ENCODE results near the gene CELA2A. TPM values are rescaled to one million over a fixed set of nuclear protein-coding genes. Genes with fewer than 3 reads are reported as not detected.
A peak's percentile ranks its signal among the peaks of the same experiment; 100 is the strongest.
"Not testable (repeated sequence)": the region's sequence is repeated elsewhere in the genome, so short reads cannot be mapped to it uniquely, and the experiment has no call there.

CELA2A gene
- total RNA-seq, 2 donors from 2014 or later, result 1.6 TPM; not detected in 1

DNA sequence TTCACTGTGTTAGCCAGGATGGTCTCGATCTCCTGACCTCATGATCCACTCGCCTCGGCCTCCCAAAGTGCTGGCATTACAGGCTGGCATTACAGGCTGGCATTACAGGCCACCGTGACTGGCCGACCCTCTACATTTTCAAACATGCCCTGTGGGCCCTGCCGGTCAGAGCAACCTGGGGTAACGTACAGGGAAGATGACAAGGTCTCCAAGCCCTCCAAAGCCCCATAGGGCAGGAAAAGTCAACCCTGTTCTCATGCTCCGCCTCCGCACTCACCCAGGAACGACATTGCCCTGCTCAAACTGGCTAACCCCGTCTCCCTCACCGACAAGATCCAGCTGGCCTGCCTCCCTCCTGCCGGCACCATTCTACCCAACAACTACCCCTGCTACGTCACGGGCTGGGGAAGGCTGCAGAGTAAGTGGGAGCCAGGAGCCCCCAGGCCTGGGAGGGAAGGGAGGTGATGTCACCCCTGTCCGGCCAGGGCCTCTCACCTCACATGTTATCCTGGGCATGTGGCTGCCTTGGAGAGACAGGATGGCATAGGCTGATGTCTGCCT, 26.5 kb downstream of the CELA2A start:
- intact Hi-C loops (cut with DNase I), result loop anchor here in 1 of 2 donors (1.0 kb wide), 1 partner anchor 27 kb away; the partner anchor contains the start of gene CELA2A
- not testable (repeated sequence) for DNase-seq (ENCODE audit: low spot score)

DNA sequence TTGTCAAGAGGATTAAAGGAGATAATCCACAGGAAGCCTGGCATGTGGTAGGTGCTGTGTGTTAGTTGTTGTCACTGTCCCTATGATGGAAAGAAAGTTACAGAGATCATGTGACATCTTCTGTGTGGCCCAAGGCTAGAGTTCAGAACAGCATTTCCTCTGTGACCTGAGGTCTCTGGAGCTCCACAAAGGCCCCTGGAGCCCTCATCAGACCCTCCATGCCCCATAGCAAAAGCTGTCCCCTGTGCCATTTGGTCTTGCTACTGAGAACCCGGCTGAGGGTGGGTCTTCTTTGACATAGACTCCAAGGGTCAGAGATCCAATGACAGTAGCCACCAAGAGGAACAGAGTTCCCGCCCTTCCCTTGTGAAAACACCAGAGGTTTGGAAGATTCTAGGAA, 27.4 kb downstream of the CELA2A start:
- intact Hi-C loops (cut with DNase I), result no loop called here
- DNase-seq (ENCODE audit: low spot score), result no peak

DNA sequence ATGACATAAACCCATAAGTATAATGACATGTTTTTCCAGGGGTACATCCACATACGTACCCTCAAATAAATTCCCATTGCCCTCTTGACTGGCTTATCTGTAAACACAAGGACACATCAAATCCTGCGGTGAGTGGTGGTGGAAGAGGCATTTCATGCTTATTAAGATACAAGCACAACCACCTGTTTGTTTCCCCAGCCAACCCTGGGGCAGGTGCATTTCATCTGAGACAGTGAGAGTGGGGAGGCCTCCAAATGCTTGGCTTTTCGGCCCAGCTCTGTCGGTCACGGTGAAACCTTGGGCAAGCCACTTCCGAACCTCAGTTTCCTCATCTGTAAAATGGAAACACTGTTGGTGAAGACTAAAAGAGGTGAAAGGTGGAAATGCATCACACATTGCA, 27.9 kb downstream of the CELA2A start:
- intact Hi-C loops (cut with DNase I); DNase-seq (ENCODE audit: low spot score): not testable (repeated sequence)

DNA sequence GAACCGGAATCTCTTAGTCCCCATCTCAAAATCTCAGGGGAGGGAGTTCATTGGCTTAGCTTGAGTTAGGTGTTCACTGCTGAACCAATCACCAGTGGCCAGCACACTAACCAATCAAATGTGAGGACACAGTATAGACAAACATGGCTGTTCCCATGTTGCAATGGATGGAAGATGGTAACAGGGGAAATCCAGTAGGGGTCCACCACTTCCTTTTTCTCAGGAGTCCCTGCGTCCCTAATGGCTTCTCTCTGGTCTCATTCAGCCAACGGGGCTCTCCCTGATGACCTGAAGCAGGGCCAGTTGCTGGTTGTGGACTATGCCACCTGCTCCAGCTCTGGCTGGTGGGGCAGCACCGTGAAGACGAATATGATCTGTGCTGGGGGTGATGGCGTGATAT, 29.1 kb downstream of the CELA2A start:
- intact Hi-C loops (cut with DNase I), result no loop called here

DNA sequence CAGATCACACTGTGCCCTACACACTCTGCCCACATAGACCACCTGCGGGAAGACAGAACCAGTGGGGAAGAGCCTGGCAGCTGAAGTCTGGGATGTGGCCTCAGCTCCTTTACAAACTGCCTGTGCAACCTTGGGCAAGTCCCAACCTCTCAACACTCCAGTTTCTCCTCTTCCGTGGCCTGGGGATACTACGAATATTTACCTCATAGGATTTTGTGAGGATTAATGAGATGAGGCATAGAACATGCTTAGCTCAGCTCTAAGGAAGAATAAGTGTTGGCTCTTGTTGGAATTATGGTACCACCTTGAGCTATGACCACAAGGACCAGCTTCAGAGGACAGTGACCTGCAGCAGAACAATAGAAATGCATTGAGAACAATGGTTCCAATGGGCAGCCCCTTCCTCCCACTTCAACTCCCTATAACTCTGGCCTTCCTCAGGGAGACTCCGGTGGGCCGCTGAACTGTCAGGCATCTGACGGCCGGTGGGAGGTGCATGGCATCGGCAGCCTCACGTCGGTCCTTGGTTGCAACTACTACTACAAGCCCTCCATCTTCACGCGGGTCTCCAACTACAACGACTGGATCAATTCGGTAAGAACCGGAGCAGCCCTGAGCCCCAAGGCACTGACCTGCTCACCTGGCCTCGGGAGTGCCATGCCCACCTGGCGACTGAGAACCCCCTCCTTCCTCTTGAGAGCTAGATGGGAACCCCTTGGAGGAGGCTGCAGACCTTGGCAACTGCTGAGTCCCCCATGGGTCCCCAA, 30.5 kb downstream of the CELA2A start:
- DNase-seq (ENCODE audit: low spot score); intact Hi-C loops (cut with DNase I): not testable (repeated sequence)

More for the DNA sequence above, 29.1 kb downstream of the CELA2A start:
- no peak for DNase-seq (ENCODE audit: low spot score)

DNA sequence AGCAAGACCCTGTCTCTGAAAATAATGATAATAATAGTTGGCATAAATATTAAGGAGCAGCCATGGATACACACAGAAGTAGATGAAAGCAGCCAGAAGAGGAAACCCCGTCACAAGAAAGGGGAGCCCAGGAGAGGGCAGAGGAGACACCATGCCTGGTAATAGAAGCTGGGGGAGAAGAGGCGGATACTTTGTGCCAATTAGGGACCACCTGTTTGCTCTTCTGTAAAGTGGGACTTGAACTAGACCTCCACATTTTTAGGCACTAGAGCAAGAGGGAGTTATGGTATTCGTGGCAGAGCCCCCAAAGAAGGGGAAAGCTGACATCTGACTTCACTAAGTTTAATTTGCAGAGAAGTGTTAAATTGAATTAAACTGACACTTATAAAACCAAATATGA, 31.8 kb downstream of the CELA2A start:
- intact Hi-C loops (cut with DNase I), result no loop called here
- DNase-seq (ENCODE audit: low spot score), result no peak

DNA sequence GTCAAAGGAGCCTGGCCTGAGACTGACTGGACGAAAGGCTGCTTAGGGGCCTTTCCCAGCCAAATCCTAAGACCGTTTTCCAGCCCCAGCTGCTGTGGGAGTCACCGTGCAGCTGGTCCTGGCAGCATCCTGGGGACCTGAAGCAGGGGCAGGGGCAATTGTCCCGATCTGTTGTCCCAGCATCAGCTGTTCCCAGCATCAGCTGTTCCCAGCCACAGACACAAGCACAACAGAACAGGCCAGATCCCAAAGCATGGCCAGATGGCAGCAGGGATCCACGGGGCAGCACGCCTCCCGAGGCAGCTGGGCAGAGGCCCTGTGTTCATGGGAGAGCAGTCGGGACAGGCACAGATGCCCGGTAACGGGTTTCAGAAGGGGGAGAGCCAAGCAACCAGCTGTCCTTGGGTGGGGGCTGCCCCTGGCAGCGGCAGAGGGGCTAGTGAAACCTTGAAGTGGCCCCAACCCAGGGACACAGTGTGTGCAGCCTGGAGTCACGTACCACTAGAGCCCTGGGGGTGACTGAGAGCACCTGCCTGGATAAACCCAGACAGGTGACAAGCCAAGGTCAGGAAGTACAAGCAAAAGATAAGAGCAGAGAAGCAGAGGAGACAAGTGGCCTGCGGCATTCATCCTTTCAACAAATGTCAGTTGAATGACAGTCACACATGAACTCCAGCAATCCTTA, 32.7 kb downstream of the CELA2A start:
- no peak for DNase-seq (ENCODE audit: low spot score)
- intact Hi-C loops (cut with DNase I), result no loop called here

DNA sequence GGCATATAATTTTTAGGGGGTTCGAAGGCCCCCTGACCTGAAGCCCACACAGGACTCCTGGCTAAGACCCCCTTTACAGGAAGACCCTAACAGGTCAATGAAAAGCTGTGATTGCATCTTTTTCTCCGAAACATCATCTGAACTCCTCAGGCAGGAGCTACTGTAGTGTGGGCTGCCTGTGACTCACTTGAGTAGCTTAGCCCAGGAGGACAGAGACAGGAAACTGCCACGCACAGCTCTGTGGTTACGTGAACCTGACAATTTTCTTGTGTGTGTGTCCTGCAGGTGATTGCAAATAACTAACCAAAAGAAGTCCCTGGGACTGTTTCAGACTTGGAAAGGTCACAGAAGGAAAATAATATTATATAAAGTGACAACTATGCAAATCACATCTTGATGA, 34.5 kb downstream of the CELA2A start:
- intact Hi-C loops (cut with DNase I); DNase-seq (ENCODE audit: low spot score): not testable (repeated sequence)

DNA sequence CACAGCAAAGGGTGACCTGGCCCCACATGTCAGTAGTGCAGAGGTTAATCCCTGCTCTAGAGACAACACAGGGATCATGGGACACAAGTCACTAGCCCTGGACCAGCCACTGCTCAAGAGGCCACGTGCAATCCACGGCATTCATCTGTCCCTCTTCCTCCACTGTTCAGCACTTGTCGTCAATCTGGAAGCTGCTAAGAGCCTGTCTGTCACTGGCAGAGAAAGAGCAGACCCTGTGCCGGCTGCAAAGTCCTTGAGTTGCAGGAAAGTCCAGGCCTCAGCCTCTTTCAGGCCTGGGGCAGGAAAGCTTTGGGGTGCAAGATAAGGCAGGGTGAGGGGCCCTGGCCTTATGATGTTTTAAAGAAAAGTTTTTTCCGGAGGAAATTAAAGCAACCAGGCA, 36.1 kb downstream of the CELA2A start:
- intact Hi-C loops (cut with DNase I), result no loop called here
- no peak for DNase-seq (ENCODE audit: low spot score)

DNA sequence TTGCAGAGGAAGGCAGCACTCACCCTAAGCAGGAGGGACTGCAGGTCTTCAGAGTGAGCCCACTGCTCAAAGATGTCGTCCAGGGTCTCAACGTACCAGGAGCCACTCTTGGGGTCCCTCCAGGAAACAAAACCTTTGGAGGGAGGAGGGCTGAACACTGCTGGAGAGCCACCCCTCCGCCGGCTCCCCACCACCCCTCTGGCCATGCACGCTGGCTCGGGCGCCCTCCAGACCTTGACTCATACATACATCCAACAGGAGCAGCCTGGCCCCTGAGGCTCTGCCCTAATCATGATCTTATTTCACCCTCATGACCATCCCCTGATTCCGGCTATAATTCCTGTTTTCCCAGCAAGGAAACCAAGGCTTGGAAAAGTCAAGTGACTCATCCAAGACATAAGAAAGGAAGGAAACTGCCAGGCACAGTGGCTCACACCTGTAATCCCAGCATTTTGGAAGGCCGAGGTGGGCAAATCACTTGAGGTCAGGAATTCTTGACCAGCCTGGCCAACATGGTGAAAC, 37.4 kb downstream of the CELA2A start:
- no peak for DNase-seq (ENCODE audit: low spot score)
- intact Hi-C loops (cut with DNase I), result no loop called here

DNA sequence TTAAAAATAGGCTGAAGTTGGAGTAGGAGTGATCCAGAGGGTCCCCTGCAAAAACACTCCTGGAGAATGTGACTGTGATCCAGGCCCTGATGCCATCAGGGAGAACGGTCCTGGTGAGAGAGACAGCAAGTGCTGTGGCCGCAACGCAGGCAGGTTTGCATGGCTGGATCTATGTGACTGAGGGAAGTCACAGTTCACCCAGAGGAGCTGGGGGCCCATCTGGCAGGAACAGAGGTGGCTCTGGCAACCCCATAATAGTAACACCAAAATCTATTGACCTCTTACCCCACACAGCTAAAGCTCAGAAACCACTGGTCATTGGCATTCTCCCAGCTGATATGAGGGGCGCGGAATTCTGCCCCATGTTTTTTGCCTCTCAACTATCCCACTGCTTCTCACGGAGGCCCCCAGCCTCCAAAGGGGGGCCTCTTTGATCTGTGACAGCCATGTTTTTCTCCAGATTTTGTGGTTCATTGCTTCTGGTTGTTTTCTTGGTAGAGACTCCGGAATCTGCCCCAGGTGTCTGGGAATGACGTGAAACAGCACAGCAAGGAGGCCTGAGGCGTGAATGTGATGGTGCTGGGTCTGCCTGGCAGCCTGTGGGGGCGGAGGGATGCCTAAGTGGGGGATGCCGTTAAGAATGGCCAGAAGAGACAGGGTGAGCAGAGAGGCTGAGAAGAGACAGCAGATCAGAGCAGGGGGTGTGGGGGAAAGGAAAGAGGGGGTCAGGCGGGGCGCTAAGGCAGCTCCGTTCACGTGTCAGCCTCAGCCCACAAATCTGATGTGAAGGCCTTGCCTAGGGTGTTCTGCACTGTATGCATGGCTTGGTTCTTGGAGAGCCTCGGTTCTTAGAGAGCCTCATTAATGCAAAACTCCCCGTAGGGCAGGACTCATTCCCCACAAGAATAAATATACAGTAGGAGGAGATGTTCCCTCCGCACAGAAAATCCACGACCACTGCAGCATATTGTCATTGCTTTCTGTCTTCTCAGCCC, 43.9 kb downstream of the CELA2A start:
- DNase-seq (ENCODE audit: low spot score), result peak; percentile 45
- intact Hi-C loops (cut with DNase I), result no loop called here

DNA sequence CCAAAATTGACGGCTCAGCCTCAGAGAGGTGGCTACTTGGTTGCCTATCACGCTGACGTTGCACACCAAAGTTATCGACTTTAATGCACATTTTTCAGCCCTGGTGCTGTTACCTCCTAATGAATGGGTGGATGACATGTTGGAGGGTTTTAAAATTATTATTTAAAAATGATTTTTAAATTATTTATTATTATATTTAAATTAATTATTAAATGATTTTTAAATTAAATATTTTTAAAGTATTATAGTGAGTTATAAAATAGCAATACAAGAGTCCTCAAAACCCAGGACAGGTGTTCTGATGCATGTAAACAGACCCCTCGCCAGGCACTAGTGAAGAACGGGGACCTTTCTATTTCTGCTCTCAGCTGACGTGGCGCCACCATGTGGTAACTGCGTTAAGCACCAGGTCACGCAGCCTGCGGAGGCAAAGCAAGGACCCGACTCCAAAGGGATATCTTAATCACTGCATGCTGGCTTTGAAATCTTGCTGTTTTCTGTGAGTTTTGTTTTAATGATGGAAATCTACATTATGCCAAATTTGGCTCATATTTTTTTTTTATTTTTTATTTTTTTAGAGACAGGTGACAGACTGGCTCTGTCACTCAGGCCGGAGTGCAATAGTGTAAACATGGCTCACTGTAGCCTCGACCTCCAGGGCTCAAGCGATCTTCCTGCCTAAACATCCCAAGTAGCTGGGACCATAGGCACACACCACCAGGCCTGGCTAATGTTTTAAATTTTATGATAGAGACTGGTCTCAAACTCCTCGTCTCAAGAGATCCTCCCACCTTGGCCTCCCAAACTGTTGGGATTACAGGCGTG, 44.9 kb downstream of the CELA2A start:
- DNase-seq (ENCODE audit: low spot score), result peak; percentile 80
- intact Hi-C loops (cut with DNase I), result no loop called here

DNA sequence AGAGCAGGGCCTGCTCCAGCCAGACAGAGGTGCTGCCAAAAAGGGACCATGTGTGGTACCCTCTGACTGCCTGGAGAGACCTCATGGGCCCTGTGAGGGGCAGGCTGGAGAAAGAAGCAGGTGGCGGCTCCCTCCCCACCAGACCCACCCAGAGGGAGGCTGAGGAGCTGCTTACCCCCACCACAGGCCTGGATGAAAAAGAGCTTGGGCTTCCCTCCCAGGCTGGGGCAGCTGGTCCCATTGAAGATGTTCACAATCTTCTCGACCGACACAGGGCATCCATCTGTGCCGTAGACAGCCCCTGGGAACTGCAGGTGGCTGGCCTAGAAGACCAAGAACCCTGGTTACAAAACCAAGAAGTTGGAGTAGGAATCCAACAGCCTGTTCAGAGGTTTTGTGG, 47.9 kb downstream of the CELA2A start:
- DNase-seq (ENCODE audit: low spot score), result peak; percentile 51
- intact Hi-C loops (cut with DNase I), result no loop called here

DNA sequence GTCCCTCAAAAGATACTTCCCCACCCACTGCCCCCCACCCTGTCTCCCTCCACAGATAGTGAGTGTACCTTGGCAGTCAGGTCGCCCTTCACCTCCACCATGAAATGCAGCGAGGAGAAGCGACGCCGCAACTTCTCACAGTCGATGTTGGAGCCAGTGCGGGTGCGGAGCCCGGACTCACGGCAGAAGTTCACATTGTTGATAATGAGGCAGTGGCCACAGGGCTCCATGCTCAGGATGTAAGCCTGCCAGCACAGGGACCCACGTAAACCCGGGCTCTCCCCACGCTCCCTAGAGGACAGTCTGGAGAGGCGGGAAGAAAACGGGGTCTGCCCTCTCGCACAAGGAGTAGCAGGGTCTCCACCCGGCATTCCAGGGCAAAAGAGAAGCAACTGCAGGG, 50.3 kb downstream of the CELA2A start:
- no peak for DNase-seq (ENCODE audit: low spot score)
- intact Hi-C loops (cut with DNase I), result no loop called here

DNA sequence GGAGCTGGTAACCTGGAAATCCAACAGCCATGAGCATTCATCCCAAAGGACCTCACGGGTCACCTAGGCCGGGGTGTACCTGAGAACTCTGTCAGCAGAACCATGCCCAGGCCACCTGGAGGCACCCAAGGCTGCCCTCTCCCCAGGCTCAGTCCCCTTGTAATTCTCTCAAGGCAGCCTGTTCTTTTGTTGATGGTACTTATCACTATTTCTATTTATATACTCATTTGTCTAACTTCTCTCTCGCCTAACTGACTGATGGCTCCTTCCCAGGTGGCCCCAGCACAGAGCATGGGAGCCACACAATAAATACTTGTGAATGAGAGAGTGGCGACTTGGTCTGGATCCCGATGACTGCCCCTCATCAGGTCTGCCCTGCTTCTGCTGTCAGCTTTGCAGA, 50.7 kb downstream of the CELA2A start:
- no peak for DNase-seq (ENCODE audit: low spot score)
- intact Hi-C loops (cut with DNase I), result no loop called here

DNA sequence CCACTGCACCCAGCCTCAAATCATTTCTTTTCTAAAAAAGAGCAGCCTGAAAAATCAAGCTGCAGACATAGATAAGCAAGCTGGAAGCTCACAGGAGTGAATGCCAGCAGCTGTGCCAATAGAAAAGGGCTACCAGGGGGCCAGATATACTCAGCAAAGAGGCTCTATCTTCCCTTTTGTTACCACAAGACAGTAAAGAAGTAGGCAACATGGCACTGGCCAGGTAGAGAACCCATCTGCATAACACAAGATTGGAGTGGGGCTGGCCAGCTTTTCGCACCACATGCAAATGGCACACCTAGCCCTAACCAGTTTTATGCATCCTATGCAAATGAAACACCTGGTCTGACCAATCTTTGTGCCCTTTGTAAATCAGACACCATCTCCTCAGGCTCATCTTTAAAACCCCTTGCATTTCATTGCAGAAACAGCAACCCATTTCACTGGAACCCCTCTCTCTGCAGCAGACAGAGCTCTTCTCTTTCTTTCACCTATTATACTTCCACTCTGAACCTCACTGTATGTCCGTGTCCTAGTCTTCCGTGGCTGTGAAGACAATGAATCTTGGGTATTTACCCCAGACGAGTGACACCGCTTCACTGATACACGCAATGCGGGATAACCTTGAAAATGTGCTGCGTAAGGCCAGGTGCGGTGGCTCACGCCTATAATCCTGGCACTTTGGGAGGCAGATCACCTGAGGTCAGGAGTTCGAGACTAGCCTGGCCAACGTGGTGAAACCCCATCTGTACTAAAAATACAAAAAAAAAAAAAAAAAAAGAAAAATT, 52.4 kb downstream of the CELA2A start:
- DNase-seq (ENCODE audit: low spot score), result no peak
- intact Hi-C loops (cut with DNase I), result no loop called here

DNA sequence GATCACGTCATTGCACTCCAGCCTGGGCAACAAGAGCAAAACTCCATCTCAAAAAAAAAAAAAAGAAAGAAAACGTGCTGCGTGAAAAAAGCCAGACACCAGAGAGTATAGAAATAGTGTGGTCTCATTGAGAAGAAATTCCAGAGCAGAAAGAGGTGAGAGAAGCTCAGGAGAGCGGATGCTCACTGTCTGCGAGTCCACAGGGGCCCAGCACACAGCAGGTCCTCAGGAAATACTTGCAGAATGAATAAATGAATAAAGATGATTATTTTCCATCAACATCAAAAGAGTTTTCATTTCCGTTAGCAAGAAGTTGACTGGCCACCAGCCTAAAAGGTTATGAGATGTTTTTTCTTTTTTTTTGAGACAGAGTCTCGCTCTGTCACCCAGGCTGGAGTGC, 53.1 kb downstream of the CELA2A start:
- intact Hi-C loops (cut with DNase I), result no loop called here
- DNase-seq (ENCODE audit: low spot score), result no peak

Measured in posterior vena cava (tissue), 2 donors.